ENCODE data around the gene CDH15. TPM values are rescaled to one million over a fixed set of nuclear protein-coding genes. Genes with fewer than 3 reads are reported as not detected.
"Not testable (repeated sequence)": the region's sequence is repeated elsewhere in the genome, so short reads cannot be mapped to it uniquely, and the experiment has no call there.

CDH15 gene
- total RNA-seq, 2 experiments from 2014 or later: not detected

GRCh38 chr16:89186593-89187031 lies 15.1 kb downstream of the CDH15 start:
- H3K4me3 Mint-ChIP-seq; H3K4me1 Mint-ChIP-seq (ENCODE audit: low read depth); intact Hi-C loops (cut with DNase I, micrococcal nuclease); ATAC-seq (ENCODE audit: poor library complexity); H3K4me3 ChIP-seq (ENCODE audit: low read length); H3K27me3 ChIP-seq (ENCODE audit: control insufficient read depth in 1 of 2, insufficient read depth in 2 of 2, low read length in 2 of 2); H3K27me3 Mint-ChIP-seq; POLR2A ChIA-PET; H3K36me3 ChIP-seq (ENCODE audit: insufficient read depth, low read length); CTCF ChIA-PET; H3K36me3 Mint-ChIP-seq (ENCODE audit: low read depth); H3K27ac ChIP-seq (ENCODE audit: low read depth in 1 of 2, low read length in 2 of 2); H3K9me3 Mint-ChIP-seq: not testable (repeated sequence)
- Histone ChIP-seq H3K4me1 (ENCODE audit: insufficient read depth, low read length) (peaks cover 11% of the 10 kb centered on the region), H3K9me3 (ENCODE audit: control insufficient read depth in 1 of 2, insufficient read depth in 1 of 2, low read length in 2 of 2) (peaks cover 0 to 17% of the 10 kb centered on the region in 2 experiments)
- peak overlapping the region; percentile 81 for H3K27ac Mint-ChIP-seq
- DNase-seq: peak in 1 of 14 experiments; percentile 14

GRCh38 chr16:89187032-89187769 lies 15.7 kb downstream of the CDH15 start:
- peaks cover 16% of the 10 kb centered on the region for H3K4me1 ChIP-seq (ENCODE audit: insufficient read depth, low read length)
- Mint-ChIP-seq H3K9me3 (no peaks in the 10 kb centered on the region), H3K36me3 (ENCODE audit: low read depth) (no peaks in the 10 kb centered on the region), H3K27ac (peak overlapping the region; percentile 81), H3K4me1 (ENCODE audit: low read depth) (peaks cover 4% of the 10 kb centered on the region), H3K4me3 (peak overlapping the region; percentile 22), H3K27me3 (no peaks in the 10 kb centered on the region)
- POLR2A ChIA-PET: interaction anchor here (1.2 kb wide), 1 partner anchor 406 kb away, joined by 3 read pairs; no protein-coding TSS in a partner anchor
- CTCF ChIA-PET: no interaction called here
- DNase-seq: peak in 3 of 14 experiments; percentile 35 to 64 (median 50)
- ATAC-seq (ENCODE audit: poor library complexity): peak; percentile 41
- peaks cover 0 to 17% of the 10 kb centered on the region in 2 experiments for H3K9me3 ChIP-seq (ENCODE audit: control insufficient read depth in 1 of 2, insufficient read depth in 1 of 2, low read length in 2 of 2)
- TF ChIP-seq, protein P1, sequence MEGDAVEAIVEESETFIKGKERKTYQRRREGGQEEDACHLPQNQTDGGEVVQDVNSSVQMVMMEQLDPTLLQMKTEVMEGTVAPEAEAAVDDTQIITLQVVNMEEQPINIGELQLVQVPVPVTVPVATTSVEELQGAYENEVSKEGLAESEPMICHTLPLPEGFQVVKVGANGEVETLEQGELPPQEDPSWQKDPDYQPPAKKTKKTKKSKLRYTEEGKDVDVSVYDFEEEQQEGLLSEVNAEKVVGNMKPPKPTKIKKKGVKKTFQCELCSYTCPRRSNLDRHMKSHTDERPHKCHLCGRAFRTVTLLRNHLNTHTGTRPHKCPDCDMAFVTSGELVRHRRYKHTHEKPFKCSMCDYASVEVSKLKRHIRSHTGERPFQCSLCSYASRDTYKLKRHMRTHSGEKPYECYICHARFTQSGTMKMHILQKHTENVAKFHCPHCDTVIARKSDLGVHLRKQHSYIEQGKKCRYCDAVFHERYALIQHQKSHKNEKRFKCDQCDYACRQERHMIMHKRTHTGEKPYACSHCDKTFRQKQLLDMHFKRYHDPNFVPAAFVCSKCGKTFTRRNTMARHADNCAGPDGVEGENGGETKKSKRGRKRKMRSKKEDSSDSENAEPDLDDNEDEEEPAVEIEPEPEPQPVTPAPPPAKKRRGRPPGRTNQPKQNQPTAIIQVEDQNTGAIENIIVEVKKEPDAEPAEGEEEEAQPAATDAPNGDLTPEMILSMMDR (IDR thresholded peaks at IDR 0.05): no peak
- intact Hi-C loops (cut with DNase I, micrococcal nuclease): no loop called here
- H3K27me3 ChIP-seq (ENCODE audit: control insufficient read depth in 1 of 2, insufficient read depth in 2 of 2, low read length in 2 of 2): no peaks in the 10 kb centered on the region
- no peak overlapping the region for H3K4me3 ChIP-seq (ENCODE audit: low read length)
- no peak overlapping the region for H3K27ac ChIP-seq (ENCODE audit: low read depth in 1 of 2, low read length in 2 of 2)
- no peaks in the 10 kb centered on the region for H3K36me3 ChIP-seq (ENCODE audit: insufficient read depth, low read length)

GRCh38 chr16:89187770-89188392 lies 16.3 kb downstream of the CDH15 start:
- peaks cover 4% of the 10 kb centered on the region for H3K4me1 Mint-ChIP-seq (ENCODE audit: low read depth)
- Histone ChIP-seq H3K9me3 (ENCODE audit: control insufficient read depth in 1 of 2, insufficient read depth in 1 of 2, low read length in 2 of 2) (peaks cover 0 to 21% of the 10 kb centered on the region in 2 experiments), H3K4me1 (ENCODE audit: insufficient read depth, low read length) (peaks cover 16% of the 10 kb centered on the region), H3K36me3 (ENCODE audit: insufficient read depth, low read length) (no peaks in the 10 kb centered on the region), H3K27ac (ENCODE audit: low read depth in 1 of 2, low read length in 2 of 2) (no peak overlapping the region), H3K27me3 (ENCODE audit: control insufficient read depth in 1 of 2, insufficient read depth in 2 of 2, low read length in 2 of 2) (no peaks in the 10 kb centered on the region), H3K4me3 (ENCODE audit: low read length) (no peak overlapping the region)
- H3K27me3 Mint-ChIP-seq: no peaks in the 10 kb centered on the region
- H3K27ac Mint-ChIP-seq: peak overlapping the region; percentile 81
- peak in 3 of 14 experiments; percentile 7 to 58 (median 50) for DNase-seq
- ATAC-seq (ENCODE audit: poor library complexity): peak; percentile 34
- TF ChIP-seq, protein P1 (IDR thresholded peaks at IDR 0.05): no peak
- H3K9me3 Mint-ChIP-seq: no peaks in the 10 kb centered on the region
- CTCF ChIA-PET: no interaction called here
- no peaks in the 10 kb centered on the region for H3K36me3 Mint-ChIP-seq (ENCODE audit: low read depth)
- intact Hi-C loops (cut with DNase I, micrococcal nuclease): no loop called here
- H3K4me3 Mint-ChIP-seq: peak overlapping the region; percentile 22
- POLR2A ChIA-PET: interaction anchor here (1.2 kb wide), 1 partner anchor 407 kb away, joined by 3 read pairs; no protein-coding TSS in a partner anchor

- H3K27ac Mint-ChIP-seq; H3K27me3 Mint-ChIP-seq; H3K4me3 ChIP-seq (ENCODE audit: low read length); H3K27me3 ChIP-seq (ENCODE audit: control insufficient read depth in 1 of 2, insufficient read depth in 2 of 2, low read length in 2 of 2); H3K9me3 Mint-ChIP-seq; H3K36me3 ChIP-seq (ENCODE audit: insufficient read depth, low read length); ATAC-seq (ENCODE audit: poor library complexity); CTCF ChIA-PET; POLR2A ChIA-PET; H3K4me3 Mint-ChIP-seq; H3K27ac ChIP-seq (ENCODE audit: low read depth in 1 of 2, low read length in 2 of 2); intact Hi-C loops (cut with DNase I, micrococcal nuclease); H3K36me3 Mint-ChIP-seq (ENCODE audit: low read depth); H3K4me1 Mint-ChIP-seq (ENCODE audit: low read depth): not testable (repeated sequence)
- Histone ChIP-seq H3K4me1 (ENCODE audit: insufficient read depth, low read length) (peaks cover 18% of the 10 kb centered on the region), H3K9me3 (ENCODE audit: control insufficient read depth in 1 of 2, insufficient read depth in 1 of 2, low read length in 2 of 2) (peaks cover 0 to 22% of the 10 kb centered on the region in 2 experiments)
- peak in 2 of 14 experiments; percentile 2 to 22 for DNase-seq
These were observed 17.2 kb downstream of the CDH15 start for GRCh38 chr16:89188471-89189357.
